ENCODE data around the gene PAOX.
"Not testable (repeated sequence)": the region's sequence is repeated elsewhere in the genome, so short reads cannot be mapped to it uniquely, and the experiment has no call there.

The PAOX gene

DNA sequence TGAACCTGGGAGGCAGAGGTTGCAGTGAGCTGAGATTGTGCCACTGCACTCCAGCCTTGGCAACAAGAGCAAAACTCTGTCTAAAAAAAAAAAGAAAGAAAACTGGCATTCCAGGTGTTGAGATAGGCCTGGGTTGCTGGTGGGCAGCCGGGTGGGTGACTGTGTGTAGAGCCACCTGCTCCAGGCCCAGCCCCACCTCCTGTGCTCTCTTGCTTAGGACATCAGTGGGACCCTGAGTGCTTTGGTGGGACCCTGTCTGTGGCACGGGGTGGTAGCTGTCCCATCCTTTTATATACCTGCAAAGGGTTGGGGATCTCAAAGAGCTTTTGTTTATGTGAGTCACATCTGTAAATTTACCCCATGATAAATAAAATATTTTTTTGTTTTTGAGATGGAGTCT is 6.2 kb downstream of the PAOX start:
- DNase-seq (ENCODE audit: low spot score), result no peak

GRCh38 chr10:133386951-133387350 is 7.9 kb downstream of the PAOX start:
- not testable (repeated sequence) for DNase-seq (ENCODE audit: low spot score)

GRCh38 chr10:133388236-133388972 is 9.3 kb downstream of the PAOX start:
- peak; percentile 27 for DNase-seq (ENCODE audit: low spot score)

DNA sequence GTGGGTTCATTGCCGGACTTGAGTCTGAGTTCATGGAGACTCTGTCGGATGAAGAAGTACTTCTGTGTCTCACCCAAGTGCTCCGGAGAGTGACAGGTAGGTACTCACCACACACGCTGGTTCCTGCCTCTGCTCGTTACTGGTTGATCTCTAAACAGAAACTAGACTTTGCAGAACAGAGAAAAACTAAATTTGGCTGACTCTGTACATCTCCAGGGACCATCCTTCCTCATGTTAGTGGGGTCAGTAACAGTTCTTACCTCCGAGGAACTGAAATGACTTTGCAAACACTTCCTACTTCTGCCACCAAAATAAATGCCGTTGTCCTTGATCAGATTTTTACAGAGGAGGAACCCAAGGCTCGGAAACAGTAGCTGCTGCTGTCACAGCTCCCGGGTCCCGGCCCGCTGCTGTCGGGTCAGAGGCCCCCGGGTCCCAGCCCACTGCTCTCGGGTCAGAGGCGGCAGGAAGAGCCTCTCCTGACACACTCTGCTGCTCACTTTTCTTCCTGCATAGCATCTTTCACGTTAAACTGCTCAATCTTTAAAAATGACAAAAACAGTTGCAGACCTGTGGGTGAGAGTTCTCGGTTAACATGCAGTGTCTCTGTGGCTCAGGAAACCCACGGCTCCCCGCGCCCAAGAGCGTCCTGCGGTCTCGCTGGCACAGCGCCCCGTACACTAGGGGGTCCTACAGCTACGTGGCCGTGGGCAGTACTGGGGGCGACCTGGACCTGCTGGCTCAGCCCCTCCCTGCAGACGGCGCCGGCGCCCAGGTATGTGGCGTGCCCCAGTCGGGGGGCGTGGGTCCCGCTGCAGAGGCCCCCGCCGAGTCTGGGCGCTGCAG is 10.1 kb downstream of the PAOX start:
- peak; percentile 93 for DNase-seq (ENCODE audit: low spot score)

- DNase-seq (ENCODE audit: low spot score), result no peak
These were observed 11.7 kb downstream of the PAOX start for GRCh38 chr10:133390597-133391248.

DNA sequence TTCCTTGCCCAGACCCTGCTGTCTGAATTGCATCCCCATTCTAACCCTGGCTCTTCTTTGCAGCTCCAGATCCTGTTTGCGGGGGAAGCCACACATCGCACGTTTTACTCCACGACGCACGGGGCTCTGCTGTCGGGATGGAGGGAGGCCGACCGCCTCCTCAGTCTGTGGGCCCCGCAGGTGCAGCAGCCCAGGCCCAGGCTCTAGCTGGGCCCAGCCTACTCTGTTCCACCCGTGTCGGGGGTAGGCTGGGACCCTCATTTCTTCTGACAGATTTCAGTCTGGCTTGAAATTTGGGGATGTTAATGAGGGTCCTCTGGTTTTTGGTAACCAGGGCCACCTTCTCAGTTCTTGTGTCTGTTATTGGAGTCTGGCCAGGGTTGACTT is 12.2 kb downstream of the PAOX start:
- no peak for DNase-seq (ENCODE audit: low spot score)

- DNase-seq (ENCODE audit: low spot score), result peak; percentile 31
These were observed 12.9 kb downstream of the PAOX start for GRCh38 chr10:133391761-133392518.

DNA sequence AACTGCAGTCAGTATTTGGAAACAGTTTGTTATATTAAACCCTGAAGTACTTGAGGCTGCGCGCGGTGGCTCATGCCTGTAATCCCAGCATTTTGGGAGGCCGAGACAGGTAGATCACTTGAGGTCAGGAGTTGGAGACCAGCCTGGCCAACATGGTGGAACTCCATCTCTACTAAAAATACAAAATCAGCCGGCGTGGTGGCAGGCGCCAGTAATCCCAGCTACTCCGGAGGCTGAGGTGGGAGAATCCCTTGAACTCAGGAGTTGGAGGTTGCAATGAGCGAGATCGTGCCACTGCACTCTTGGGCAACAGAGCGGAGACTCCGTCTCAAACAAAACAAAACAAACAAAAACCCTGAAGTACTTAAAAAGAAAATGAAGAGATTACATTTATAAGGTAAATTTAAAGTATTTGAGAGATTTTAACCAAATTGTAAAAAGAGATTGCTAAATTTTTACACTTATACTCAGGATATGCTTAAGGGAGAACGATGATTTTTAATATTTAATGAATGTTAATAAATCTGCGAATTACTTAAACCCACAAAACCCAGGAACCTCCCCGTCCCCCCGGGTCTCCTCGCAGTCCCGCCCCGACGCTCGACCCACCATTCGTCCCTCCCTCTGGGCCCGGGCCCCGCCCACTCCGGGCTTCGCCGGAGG is 14.5 kb downstream of the PAOX start:
- no peak for DNase-seq (ENCODE audit: low spot score)

DNA sequence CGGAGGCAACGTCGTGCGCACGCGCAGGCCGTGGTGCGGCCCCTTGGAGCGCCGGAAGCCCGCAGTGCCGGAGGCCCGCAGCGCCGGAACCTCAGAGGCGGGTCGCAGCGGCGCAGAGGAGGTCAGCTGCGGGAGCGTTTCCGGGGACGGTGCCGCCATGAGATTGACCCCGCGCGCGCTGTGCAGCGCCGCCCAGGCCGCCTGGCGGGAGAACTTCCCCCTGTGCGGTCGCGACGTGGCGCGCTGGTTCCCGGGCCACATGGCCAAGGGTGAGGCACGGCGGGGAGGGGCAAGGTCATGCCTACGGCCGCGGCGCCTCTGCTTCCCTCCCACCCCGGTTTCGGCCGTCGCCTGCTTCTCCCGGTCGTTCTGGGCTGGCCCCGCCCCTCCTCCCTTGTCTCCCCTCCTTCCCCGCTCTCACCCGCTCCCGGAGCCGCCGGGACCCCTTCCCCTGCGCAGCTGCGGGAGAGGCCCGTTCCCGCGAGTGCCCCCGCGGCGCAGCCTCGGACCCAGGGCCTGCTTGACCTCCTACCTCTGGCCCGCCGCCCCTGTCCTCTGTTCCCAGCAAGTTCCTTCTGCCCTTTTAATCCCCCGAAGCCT is 15.1 kb downstream of the PAOX start, which contains the start of gene MTG1:
MTG1 (plus strand) TSS at position 94 of the 600 bp plus-strand sequence; CDS start at position 158, 64 bp downstream.
- peak; percentile 97 for DNase-seq (ENCODE audit: low spot score)

- DNase-seq (ENCODE audit: low spot score), result no peak
These were observed 15.7 kb downstream of the PAOX start for GRCh38 chr10:133394801-133395221.

- DNase-seq (ENCODE audit: low spot score), result no peak
These were observed 17.1 kb downstream of the PAOX start for GRCh38 chr10:133396035-133396624.

GRCh38 chr10:133397938-133398337 is 18.9 kb downstream of the PAOX start:
- DNase-seq (ENCODE audit: low spot score), result no peak

DNA sequence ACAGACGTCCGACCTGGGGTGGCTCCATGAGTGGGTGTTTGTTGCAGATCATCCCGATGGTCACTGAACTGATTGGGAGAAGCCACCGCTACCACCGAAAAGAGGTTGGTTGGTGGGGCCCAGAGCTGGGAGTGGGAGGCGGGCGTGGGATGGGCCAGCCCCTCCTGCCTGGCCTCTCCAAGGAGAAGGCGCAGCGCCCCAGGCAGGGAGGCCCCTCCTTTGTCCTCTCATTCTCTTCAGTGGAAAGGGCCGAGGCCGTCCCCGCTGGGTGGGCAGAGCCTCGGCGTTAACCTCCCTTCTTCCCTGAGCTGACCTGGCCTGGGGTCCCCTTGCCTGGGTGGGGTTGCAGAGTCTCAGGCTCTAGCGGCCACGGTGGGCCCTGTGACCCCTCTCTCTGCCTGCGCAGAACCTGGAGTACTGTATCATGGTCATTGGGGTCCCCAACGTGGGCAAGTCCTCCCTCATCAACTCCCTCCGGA is 20.1 kb downstream of the PAOX start:
- DNase-seq (ENCODE audit: low spot score), result no peak

GRCh38 chr10:133400624-133401424 is 21.8 kb downstream of the PAOX start:
- DNase-seq (ENCODE audit: low spot score), result peak; percentile 27

DNA sequence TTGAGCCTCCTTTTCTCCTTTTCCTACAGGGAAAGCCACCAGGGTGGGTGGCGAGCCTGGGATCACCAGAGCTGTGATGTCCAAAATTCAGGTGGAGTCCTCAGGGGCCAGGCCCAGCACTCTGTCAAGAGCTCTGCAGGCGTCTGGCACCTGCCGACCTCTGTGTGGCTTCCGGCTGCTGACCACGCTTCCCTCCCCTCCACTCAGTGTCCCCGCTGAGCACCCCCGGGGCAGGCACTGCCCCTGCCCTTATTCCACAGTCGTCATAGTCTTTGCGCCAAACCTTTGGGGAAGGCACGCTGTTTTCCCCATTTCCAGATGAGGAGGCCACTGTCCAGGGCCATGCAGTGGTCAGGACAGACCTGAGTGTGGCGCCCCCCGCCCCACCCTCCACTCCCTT is 22.4 kb downstream of the PAOX start:
- DNase-seq (ENCODE audit: low spot score), result no peak

GRCh38 chr10:133401981-133402725 is 23.1 kb downstream of the PAOX start:
- DNase-seq (ENCODE audit: low spot score), result no peak

DNA sequence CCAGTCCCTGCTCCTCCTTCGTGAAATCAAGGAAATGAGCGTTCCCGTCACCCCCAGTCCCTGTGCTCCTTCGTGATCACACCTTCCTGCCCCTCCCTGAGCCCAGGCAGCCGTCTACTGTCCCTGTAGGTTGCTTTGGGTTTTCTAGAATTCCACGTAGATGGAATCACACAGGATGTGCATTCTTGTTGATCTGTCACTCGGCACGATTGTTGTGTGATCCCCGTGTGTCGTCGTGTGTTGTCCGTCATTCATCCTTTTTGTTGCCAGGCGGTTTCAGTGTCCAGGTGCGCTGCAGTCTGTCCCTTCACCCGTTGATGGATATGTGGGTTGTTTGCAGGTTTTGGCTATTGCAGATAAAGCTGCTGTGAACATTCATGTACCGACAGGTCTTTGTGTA is 24.3 kb downstream of the PAOX start:
- no peak for DNase-seq (ENCODE audit: low spot score)

DNA sequence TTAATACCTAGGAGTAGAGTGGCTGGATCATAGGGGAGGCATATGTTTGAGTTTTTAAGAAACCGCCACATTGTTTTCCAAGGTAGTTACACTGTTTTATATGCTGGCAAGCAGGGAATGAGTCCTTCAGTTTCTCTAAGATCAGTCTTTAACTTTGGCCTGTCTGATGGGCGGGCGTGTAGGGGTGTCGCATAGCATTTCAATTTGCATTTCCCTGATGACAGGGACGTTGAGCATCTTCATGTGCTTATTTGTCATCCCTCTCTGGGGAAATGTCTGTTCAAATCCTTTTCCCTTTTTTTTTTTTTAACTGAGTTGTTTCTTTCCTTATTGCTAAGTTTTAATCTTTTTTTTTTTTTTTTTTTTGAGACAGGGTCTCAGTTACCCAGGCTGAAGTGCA is 24.7 kb downstream of the PAOX start:
- no peak for DNase-seq (ENCODE audit: low spot score)

- no peak for DNase-seq (ENCODE audit: low spot score)
These were observed 26.2 kb downstream of the PAOX start for GRCh38 chr10:133405272-133405671.
